ENCODE measurements around the gene CHMP1B.

DNA sequence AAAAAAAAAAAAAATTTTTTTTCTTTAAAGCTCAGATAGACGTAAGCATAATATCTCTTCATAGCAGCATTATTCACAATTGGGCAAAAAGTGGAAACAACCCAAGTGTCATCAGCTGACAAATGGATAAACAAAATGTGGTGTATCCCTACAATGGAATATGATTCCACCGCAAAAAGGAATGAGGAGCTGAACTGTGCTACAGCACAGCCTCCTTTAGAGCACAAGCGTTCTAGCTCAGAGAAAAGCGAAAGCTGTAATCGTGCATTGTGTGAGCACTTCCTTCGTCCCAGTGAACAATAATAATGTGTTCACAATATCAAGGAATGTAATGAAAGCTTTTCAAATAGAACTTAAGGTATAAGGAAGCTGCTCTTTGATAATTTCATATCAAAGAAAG is 11.7 kb upstream of the CHMP1B start:
- TF ChIP-seq, protein P1, sequence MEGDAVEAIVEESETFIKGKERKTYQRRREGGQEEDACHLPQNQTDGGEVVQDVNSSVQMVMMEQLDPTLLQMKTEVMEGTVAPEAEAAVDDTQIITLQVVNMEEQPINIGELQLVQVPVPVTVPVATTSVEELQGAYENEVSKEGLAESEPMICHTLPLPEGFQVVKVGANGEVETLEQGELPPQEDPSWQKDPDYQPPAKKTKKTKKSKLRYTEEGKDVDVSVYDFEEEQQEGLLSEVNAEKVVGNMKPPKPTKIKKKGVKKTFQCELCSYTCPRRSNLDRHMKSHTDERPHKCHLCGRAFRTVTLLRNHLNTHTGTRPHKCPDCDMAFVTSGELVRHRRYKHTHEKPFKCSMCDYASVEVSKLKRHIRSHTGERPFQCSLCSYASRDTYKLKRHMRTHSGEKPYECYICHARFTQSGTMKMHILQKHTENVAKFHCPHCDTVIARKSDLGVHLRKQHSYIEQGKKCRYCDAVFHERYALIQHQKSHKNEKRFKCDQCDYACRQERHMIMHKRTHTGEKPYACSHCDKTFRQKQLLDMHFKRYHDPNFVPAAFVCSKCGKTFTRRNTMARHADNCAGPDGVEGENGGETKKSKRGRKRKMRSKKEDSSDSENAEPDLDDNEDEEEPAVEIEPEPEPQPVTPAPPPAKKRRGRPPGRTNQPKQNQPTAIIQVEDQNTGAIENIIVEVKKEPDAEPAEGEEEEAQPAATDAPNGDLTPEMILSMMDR (IDR thresholded peaks at IDR 0.05; ENCODE audit: poor library complexity, severe bottlenecking), result no peak
- TF ChIP-seq POLR2AphosphoS5 (IDR thresholded peaks at IDR 0.05) (no peak), RAD21 (conservative IDR thresholded peaks at IDR 0.05) (no peak), EZH2 (IDR thresholded peaks at IDR 0.05; ENCODE audit: borderline replicate concordance, insufficient read depth, low read length, poor library complexity, severe bottlenecking) (no peak)
